ENCODE data around the gene DSCAML1.
A peak's percentile ranks its signal among the peaks of the same experiment; 100 is the strongest.
"Not testable (repeated sequence)": the region's sequence is repeated elsewhere in the genome, so short reads cannot be mapped to it uniquely, and the experiment has no call there.

The DSCAML1 gene

DNA sequence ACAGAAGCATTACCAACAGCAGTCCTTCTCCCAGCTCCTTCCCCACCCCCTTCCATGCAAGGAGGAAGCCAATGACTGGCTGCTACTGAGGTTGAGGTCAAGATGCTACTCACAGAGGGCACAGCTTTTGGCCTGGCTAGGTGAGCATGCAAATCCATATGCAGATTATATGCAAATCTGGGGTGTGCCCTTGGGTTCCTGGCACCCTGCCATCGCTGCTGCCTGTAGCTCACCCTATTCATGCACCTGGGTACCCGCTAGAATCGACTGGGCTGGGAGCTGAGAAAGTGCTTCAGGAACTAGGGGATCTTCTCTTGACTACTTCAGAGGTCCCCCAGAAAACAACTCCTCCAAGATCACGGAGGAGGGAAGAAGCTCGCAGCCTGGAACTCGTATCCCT lies 4.0 kb downstream of the DSCAML1 start:
- no peak for DNase-seq (ENCODE audit: low spot score)

- no peak for DNase-seq (ENCODE audit: low spot score)
Observed at GRCh38 chr11:117792241-117792640, 4.8 kb downstream of the DSCAML1 start.

DNA sequence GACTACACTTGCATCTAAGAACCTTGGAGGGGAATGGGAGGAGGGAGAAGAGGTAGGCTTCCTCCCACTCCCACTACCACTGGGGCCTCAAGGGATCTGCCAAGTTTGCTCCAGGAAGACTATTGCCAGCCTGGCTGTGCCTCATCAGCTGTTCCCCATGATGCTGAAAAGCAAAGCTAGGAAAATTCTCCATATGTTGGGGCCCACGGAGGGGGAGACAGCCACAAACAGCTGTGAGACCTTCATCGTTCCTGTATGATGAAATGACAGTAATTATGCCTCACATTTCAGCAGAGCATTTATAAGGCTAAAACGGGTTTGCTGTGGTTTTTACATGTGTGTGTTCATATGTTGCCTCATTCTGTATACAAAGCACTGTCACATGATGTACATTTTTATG lies 6.7 kb downstream of the DSCAML1 start:
- no peak for DNase-seq (ENCODE audit: low spot score)

DNA sequence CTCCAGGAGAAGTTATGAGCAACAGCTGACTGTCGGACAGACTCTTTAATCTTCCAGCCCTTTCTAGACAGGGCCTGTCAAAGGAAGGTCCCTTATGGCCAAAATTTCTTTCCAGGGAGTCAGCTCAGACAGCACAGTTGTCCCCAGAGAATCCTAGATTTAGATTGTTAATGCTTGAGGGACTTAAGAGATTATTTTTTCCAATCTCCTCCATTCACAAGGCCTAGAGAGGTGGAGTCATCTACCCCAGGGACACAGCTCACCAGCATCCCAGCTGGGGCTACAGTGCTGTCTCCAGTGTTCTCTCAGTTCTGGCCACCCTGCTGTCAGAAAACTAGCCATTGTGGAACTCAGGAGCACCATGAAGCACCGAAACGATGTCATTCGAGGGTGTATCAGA lies 7.8 kb downstream of the DSCAML1 start:
- DNase-seq (ENCODE audit: low spot score): no peak

- DNase-seq (ENCODE audit: low spot score): no peak
Observed at GRCh38 chr11:117786135-117786870, 10.7 kb downstream of the DSCAML1 start.

- no peak for DNase-seq (ENCODE audit: low spot score)
Observed at GRCh38 chr11:117782101-117782500, 14.9 kb downstream of the DSCAML1 start.

GRCh38 chr11:117781627-117782026 lies 15.4 kb downstream of the DSCAML1 start:
- no peak for DNase-seq (ENCODE audit: low spot score)

GRCh38 chr11:117780456-117780855 lies 16.6 kb downstream of the DSCAML1 start:
- DNase-seq (ENCODE audit: low spot score): no peak

DNA sequence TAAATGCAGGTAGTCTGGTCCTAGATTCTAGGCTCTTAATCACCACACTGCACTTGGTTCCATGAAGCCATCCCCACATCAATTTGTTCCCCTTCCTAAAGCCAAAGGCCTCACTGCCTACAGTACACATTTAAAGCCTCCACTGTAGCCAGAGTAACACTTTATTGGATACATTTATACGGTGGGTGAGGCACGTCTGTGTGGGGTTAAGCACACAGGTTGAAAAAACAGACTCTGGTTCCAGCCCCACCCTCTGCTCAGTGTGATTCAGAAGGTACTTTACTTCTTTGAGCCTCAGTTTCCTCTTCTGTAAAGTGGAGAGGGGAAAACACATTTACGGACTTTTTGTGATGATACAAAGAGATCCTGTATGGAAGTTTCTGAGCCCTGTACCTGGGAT lies 22.5 kb downstream of the DSCAML1 start:
- no peak for DNase-seq (ENCODE audit: low spot score)

- no peak for DNase-seq (ENCODE audit: low spot score)
Observed at GRCh38 chr11:117772360-117772759, 24.7 kb downstream of the DSCAML1 start.

GRCh38 chr11:117771841-117772240 lies 25.2 kb downstream of the DSCAML1 start:
- DNase-seq (ENCODE audit: low spot score): peak; percentile 62

DNA sequence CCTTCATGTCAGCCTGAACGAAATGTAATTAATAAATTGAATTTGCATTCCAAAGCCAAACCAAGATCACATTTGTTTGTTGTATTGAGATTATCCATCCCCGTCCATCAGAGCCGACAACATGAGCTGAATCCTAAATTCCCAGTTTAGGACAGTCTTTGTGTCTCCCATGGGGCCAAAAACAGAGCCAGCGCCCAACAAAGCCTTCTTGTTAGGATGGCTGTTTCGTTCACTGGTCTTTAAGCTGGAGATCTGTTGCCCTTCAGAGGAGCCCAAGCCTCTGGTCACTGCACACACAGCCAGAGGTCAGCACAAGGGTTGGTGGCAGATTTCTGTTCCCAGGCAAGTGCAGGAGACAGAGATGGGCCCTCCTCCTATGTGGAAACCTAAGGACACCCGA lies 25.8 kb downstream of the DSCAML1 start:
- peak; percentile 99 for DNase-seq (ENCODE audit: low spot score)

GRCh38 chr11:117770061-117770460 lies 27.0 kb downstream of the DSCAML1 start:
- no peak for DNase-seq (ENCODE audit: low spot score)

DNA sequence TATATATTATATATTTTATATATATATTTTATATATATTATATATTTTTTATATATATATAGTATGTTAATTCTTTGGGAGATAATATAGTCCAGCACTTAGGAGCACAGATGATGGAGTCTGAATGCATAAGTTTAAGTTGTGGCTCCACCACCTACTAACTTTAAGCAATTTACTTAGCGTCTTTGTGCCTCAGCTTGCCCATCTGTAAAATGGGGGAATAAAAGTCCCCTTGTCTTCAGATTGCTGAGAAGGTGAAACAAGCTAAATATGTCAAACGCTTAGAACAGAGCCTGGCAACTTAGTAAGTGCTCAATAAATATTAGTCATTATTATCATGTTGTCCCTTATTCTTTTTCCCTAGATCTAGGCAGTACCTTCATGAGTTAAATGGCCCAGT lies 27.5 kb downstream of the DSCAML1 start:
- no peak for DNase-seq (ENCODE audit: low spot score)

DNA sequence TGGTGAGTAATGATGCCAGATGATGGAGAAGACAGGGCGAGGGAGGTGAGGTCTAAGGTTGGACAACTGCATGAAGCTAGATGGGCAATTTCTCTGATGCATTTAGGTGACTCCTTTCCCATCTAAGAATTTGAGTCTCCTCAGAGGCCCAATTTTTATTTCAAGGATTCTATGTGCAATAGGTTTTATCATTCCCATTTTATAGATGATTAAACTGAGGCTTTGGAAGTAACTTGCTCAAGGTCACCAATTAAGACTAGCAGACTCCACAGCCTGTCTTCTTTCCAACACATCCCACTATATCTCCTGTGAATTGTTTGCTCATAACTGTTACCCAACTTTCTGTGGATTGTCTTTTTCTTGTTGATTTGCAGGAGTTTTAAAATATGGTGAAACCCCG lies 28.5 kb downstream of the DSCAML1 start:
- no peak for DNase-seq (ENCODE audit: low spot score)

- no peak for DNase-seq (ENCODE audit: low spot score)
Observed at GRCh38 chr11:117767071-117767470, 29.9 kb downstream of the DSCAML1 start.

DNA sequence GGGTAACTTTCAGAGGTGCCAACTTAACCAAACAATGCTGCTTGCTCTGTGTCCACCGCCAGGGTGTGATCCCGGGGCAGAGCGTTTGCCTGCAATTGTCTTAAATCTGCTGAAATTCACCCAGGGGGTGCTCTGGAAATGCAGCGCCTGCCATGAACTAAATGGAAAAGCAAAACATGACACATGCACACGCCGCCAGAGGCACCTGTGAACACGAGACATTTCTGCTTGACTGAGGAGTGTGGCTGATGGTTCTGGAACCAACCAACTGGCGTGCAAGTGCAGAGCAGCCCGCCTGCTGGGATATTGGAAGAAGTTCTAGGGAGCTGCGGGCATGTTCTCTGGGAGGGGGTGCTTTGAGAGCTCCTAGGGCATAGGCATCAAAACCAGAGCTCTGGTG lies 30.4 kb downstream of the DSCAML1 start:
- DNase-seq (ENCODE audit: low spot score): no peak

- no peak for DNase-seq (ENCODE audit: low spot score)
Observed at GRCh38 chr11:117766026-117766425, 31.0 kb downstream of the DSCAML1 start.

- DNase-seq (ENCODE audit: low spot score): no peak
Observed at GRCh38 chr11:117765068-117765467, 31.9 kb downstream of the DSCAML1 start.

- DNase-seq (ENCODE audit: low spot score): not testable (repeated sequence)
Observed at GRCh38 chr11:117763465-117763864, 33.6 kb downstream of the DSCAML1 start.

DNA sequence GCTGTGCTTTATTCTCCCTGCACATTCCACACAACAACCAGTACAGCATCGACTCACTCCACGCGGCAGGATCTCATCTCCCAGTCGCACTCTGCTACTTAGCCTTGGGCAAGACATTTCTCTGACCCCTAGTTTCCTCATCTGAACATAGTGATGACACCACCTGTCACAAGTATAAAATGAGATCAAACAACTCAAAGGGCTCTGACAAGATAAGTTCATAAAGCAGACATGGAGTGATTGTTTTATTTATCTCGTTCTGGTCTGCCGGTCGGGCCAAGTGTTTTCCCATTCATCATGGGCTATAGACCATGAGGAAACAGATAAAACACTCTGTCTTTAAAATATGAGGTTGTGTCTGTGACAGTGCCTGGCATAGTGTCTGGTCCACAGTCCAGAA lies 35.0 kb downstream of the DSCAML1 start:
- no peak for DNase-seq (ENCODE audit: low spot score)

- no peak for DNase-seq (ENCODE audit: low spot score)
Observed at GRCh38 chr11:117759305-117759704, 37.7 kb downstream of the DSCAML1 start.

GRCh38 chr11:117754030-117754429 lies 43.0 kb downstream of the DSCAML1 start:
- no peak for DNase-seq (ENCODE audit: low spot score)

DNA sequence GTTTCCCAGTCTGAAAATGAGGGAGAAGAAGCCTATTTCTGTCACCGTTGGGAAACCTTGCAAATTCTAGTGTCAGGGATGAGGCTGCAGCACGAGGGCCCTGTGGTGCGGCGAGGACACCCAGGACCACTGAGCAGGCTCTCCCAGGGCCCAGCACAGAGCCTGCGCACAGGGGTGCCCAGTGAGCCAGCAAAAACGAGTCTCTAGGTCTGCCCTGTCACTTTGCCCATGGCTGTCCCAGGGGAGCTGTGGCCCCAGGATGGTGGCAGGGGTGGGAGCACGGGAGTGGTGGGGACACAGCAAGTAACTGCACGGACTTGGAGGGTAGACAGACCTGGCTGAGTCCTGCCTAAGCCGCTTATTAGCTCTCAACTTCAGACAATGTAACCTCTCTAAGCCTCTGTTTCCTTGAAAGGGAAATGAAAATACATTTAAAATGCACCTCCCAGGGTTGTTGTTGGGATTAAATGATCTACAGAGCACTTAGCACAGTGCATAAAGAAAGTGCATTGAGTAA lies 44.2 kb downstream of the DSCAML1 start:
- DNase-seq (ENCODE audit: low spot score): no peak
